Aorta (tissue), 5 donors: ENCODE data around the gene RABGGTB. TPM values are rescaled to one million over a fixed set of nuclear protein-coding genes. Genes with fewer than 3 reads are reported as not detected.

ENCODE experiments used
- ATAC-seq: fragments of 200-7000 bp; cut with Tn5 transposase; one replicate; pipeline ENCODE4 v1.9.1; 2022; ENCODE audit warnings: moderate library complexity; ENCODE audit not compliant: low FRiP score
- DNase-seq, 2 donors: peaks; one replicate each; pipeline ENCODE4 v3.0.0-alpha.2; 2020
- H3K27ac ChIP-seq, 2 donors: one replicate each; pipeline ENCODE4 v1.5.1; 2013; ENCODE audit warnings: low read length in 2 of 2, mild to moderate bottlenecking in 2 of 2, moderate library complexity in 2 of 2, control low read depth in 1 of 2, inconsistent platforms in 1 of 2, low read depth in 1 of 2
- H3K27me3 ChIP-seq, 2 donors: one replicate each; pipeline ENCODE4 v1.6.1; 2013; ENCODE audit warnings: control low read depth in 1 of 2, low read length in 1 of 2, mild to moderate bottlenecking in 1 of 2, moderate library complexity in 1 of 2; ENCODE audit not compliant: insufficient read depth in 2 of 2, control insufficient read depth in 1 of 2
- H3K36me3 ChIP-seq, 2 donors: one replicate each; pipeline ENCODE4 v1.6.1; 2013; ENCODE audit warnings: control low read depth in 1 of 2, low read length in 1 of 2, mild to moderate bottlenecking in 1 of 2; ENCODE audit not compliant: insufficient read depth in 2 of 2, control insufficient read depth in 1 of 2
- H3K4me1 ChIP-seq, 2 donors: one replicate each; pipeline ENCODE4 v1.6.1; 2013; ENCODE audit warnings: low read length in 2 of 2, control low read depth in 1 of 2, mild to moderate bottlenecking in 1 of 2, moderate library complexity in 1 of 2; ENCODE audit not compliant: insufficient read depth in 2 of 2, control insufficient read depth in 1 of 2
- H3K4me3 ChIP-seq, 2 donors: one replicate each; pipeline ENCODE4 v1.5.1; 2013; ENCODE audit warnings: low read length in 2 of 2, control low read depth in 1 of 2, mild to moderate bottlenecking in 1 of 2
- H3K9me3 ChIP-seq: one replicate; pipeline ENCODE4 v1.6.1; 2013; ENCODE audit warnings: mild to moderate bottlenecking, low read length; ENCODE audit not compliant: control insufficient read depth
- WGBS, 2 donors: extraction: QIAGEN DNeasy Blood & Tissue Kit; methylation state at CpG; one replicate each; pipeline ENCODE4 v1.1.7; 2013; 5-methylcytosine and 5-hydroxymethylcytosine counted together
- intact Hi-C, 2 donors: fragments of 100-400 bp; cut with DNase I; formaldehyde crosslinking; loops; one replicate each; pipeline versions ENCODE4 v1.14.2 to v1.15.0; 2022
- polyA plus RNA-seq, 2 donors: library from polyadenylated mRNA; stranded (reverse); fragments of 200-250 nt; gene quantifications; one replicate each; pipeline ENCODE4 v1.2.3, GENCODE V29; 2013
- total RNA-seq, 2 donors: library from RNA; stranded (reverse); fragmentation: NEBNext Ultra II Directional; extraction: Animal tissue kit (Norgen Biotek cat#: 25700); gene quantifications; one replicate each; pipeline ENCODE4 v1.2.1, GENCODE V29; 2021
- donor health status: healthy with polysubstance abuse.
- donor health status: Bipolar disorder and iron deficiency.
- donor health status: DM: no; HTN: no; CAD: no.
- donor health status: DM: no; HTN: no; CAD: no.
- donor health status: DM: yes; HTN: yes; CAD: no.

RABGGTB gene
- total and polyA plus RNA-seq, 4 donors: 53.2 to 77.3 (median 63.3) TPM

GRCh38 chr1:75787524-75787923, 1.5 kb downstream of the RABGGTB start:
- peaks cover 0 to 4% of the 10 kb centered on the region in 2 donors for H3K36me3 ChIP-seq
- H3K27me3 ChIP-seq: no peaks in the 10 kb centered on the region
- WGBS, 2 donors: 15 to 16% methylated on average over 4 of the region's 4 CpGs
- H3K4me3 ChIP-seq: peak overlapping the region; percentile 84 to 98
- H3K9me3 ChIP-seq: no peaks in the 10 kb centered on the region
- H3K4me1 ChIP-seq: peaks cover 2 to 11% of the 10 kb centered on the region in 2 donors
- intact Hi-C loops: loop anchor here in 1 of 2 donors (5.0 kb wide), 1 partner anchor 65 kb away; the partner anchor contains the start of gene ACADM
- no peak for ATAC-seq
- no peak for DNase-seq
- peak overlapping the region in 1 of 2 donors; percentile 43 for H3K27ac ChIP-seq

GRCh38 chr1:75789988-75790387, 3.9 kb downstream of the RABGGTB start:
- Histone ChIP-seq H3K27ac (no peak overlapping the region), H3K4me1 (peaks cover 2 to 11% of the 10 kb centered on the region in 2 donors), H3K4me3 (no peak overlapping the region), H3K36me3 (peaks cover 0 to 4% of the 10 kb centered on the region in 2 donors), H3K27me3 (no peaks in the 10 kb centered on the region), H3K9me3 (no peaks in the 10 kb centered on the region)
- intact Hi-C loops: loop anchor here in 1 of 2 donors (5.0 kb wide), 1 partner anchor 68 kb away; the partner anchor contains the start of gene ACADM
- DNase-seq (no peak), ATAC-seq (no peak)

GRCh38 chr1:75791022-75791421, 5.0 kb downstream of the RABGGTB start:
- 70 to 74% methylated on average over 1 of the region's 1 CpG for WGBS, 2 donors
- intact Hi-C loops: no loop called here
- Histone ChIP-seq H3K9me3 (no peaks in the 10 kb centered on the region), H3K4me1 (peaks cover 2 to 11% of the 10 kb centered on the region in 2 donors), H3K27me3 (no peaks in the 10 kb centered on the region), H3K36me3 (peaks cover 0 to 8% of the 10 kb centered on the region in 2 donors), H3K4me3 (no peak overlapping the region), H3K27ac (no peak overlapping the region)
- ATAC-seq (no peak), DNase-seq (no peak)

GRCh38 chr1:75792091-75792490, 6.0 kb downstream of the RABGGTB start:
- Histone ChIP-seq H3K27ac (no peak overlapping the region), H3K27me3 (no peaks in the 10 kb centered on the region), H3K36me3 (peaks cover 0 to 8% of the 10 kb centered on the region in 2 donors), H3K4me3 (no peak overlapping the region), H3K4me1 (peaks cover 2 to 10% of the 10 kb centered on the region in 2 donors), H3K9me3 (no peaks in the 10 kb centered on the region)
- intact Hi-C loops: no loop called here
- WGBS, 2 donors: 93 to 96% methylated on average over 3 of the region's 3 CpGs
- no peak for ATAC-seq
- DNase-seq: no peak

- WGBS, 2 donors: 92 to 94% methylated on average over 2 of the region's 2 CpGs
- ATAC-seq (no peak), DNase-seq (no peak)
- no peak overlapping the region for H3K27ac ChIP-seq
- H3K36me3 ChIP-seq: peaks cover 0 to 8% of the 10 kb centered on the region in 2 donors
- intact Hi-C loops: no loop called here
- no peaks in the 10 kb centered on the region for H3K9me3 ChIP-seq
- no peaks in the 10 kb centered on the region for H3K27me3 ChIP-seq
- no peaks in the 10 kb centered on the region for H3K4me1 ChIP-seq
- H3K4me3 ChIP-seq: no peak overlapping the region
These were observed 8.3 kb downstream of the RABGGTB start for GRCh38 chr1:75794382-75794781.

GRCh38 chr1:75795703-75796193, 9.7 kb downstream of the RABGGTB start:
- ATAC-seq (no peak), DNase-seq (no peak)
- H3K4me3 ChIP-seq: no peak overlapping the region
- no peaks in the 10 kb centered on the region for H3K9me3 ChIP-seq
- H3K36me3 ChIP-seq: peaks cover 0 to 6% of the 10 kb centered on the region in 2 donors
- H3K27me3 ChIP-seq: no peaks in the 10 kb centered on the region
- H3K27ac ChIP-seq: no peak overlapping the region
- H3K4me1 ChIP-seq: no peaks in the 10 kb centered on the region
- intact Hi-C loops: no loop called here
- WGBS, 2 donors: 93 to 94% methylated on average over 4 of the region's 4 CpGs

- no peaks in the 10 kb centered on the region for H3K27me3 ChIP-seq
- H3K4me1 ChIP-seq: no peaks in the 10 kb centered on the region
- peaks cover 0 to 6% of the 10 kb centered on the region in 2 donors for H3K36me3 ChIP-seq
- no peak within 1 kb of the TSS for H3K27ac ChIP-seq
- no peaks in the 10 kb centered on the region for H3K9me3 ChIP-seq
- peak in 1 of 2 donors; percentile 76 for DNase-seq
- no peak within 1 kb of the TSS for H3K4me3 ChIP-seq
- intact Hi-C loops: no loop called here
- WGBS, 2 donors: 76 to 83% methylated on average over 34 of the region's 34 CpGs
- ATAC-seq: peak; percentile 39
These were observed 10.6 kb downstream of the RABGGTB start, which contains the start of gene MSH4 for GRCh38 chr1:75796376-75797272. Gene MSH4, plus strand, starts transcription at chr1:75796882. Its CDS starts 104 bp downstream, at chr1:75796986.

GRCh38 chr1:75797273-75797588, 11.2 kb downstream of the RABGGTB start:
- peaks cover 0 to 4% of the 10 kb centered on the region in 2 donors for H3K36me3 ChIP-seq
- 83 to 88% methylated on average over 6 of the region's 6 CpGs for WGBS, 2 donors
- no peak for DNase-seq
- ATAC-seq: no peak
- no peaks in the 10 kb centered on the region for H3K27me3 ChIP-seq
- intact Hi-C loops: no loop called here
- no peaks in the 10 kb centered on the region for H3K4me1 ChIP-seq
- no peaks in the 10 kb centered on the region for H3K9me3 ChIP-seq
- no peak overlapping the region for H3K4me3 ChIP-seq
- no peak overlapping the region for H3K27ac ChIP-seq
